ENCODE measurements around the gene PCGF1. TPM values are rescaled to one million over a fixed set of nuclear protein-coding genes. Genes with fewer than 3 reads are reported as not detected.

PCGF1 gene
- total RNA-seq, 1 experiment from 2014 or later, result 33.0 TPM

GRCh38 chr2:74528600-74529356, 21.3 kb upstream of the PCGF1 start:
- no TSS peak for BruUV-seq (replicated peaks)
- TF ChIP-seq EZH2 (IDR thresholded peaks at IDR 0.05; ENCODE audit: borderline replicate concordance, low read depth, low read length, poor library complexity, severe bottlenecking) (no peak), CTCF (conservative IDR thresholded peaks at IDR 0.05; ENCODE audit: low read depth, low read length) (no peak)
- Histone ChIP-seq H3K36me3 (ENCODE audit: insufficient read depth, low read length, poor library complexity, severe bottlenecking) (peaks cover 30% of the 10 kb centered on the region), H3K9me3 (ENCODE audit: low read depth, low read length, poor library complexity, severe bottlenecking) (no peaks in the 10 kb centered on the region), H3K27me3 (replicated peaks; ENCODE audit: insufficient read depth, low read depth, low read length, poor library complexity) (no peaks in the 10 kb centered on the region), H3K27ac (ENCODE audit: low read depth, low read length, poor library complexity, severe bottlenecking) (peak overlapping the region; percentile 91), H3K4me3 (ENCODE audit: low read depth, low read length, poor library complexity, severe bottlenecking) (peak overlapping the region; percentile 97), H3K4me1 (ENCODE audit: insufficient read depth, low read length, poor library complexity, severe bottlenecking) (peaks cover 16% of the 10 kb centered on the region)
- intact Hi-C loops (cut with micrococcal nuclease; ENCODE audit: unreplicated experiment), result loop anchor here (2.0 kb wide), 2 partner anchors 22 to 46 kb away; partner anchors contain the start of genes CCDC142, PCGF1 and TTC31
- ChIA-PET CTCF (no interaction called here), POLR2A (ENCODE audit: low non-redundant PET) (no interaction called here)
- DNase-seq (ENCODE audit: low spot score), result no peak

GRCh38 chr2:74527741-74528140, 20.2 kb upstream of the PCGF1 start:
- Histone ChIP-seq H3K27me3 (replicated peaks; ENCODE audit: insufficient read depth, low read depth, low read length, poor library complexity) (no peaks in the 10 kb centered on the region), H3K27ac (ENCODE audit: low read depth, low read length, poor library complexity, severe bottlenecking) (no peak overlapping the region), H3K36me3 (ENCODE audit: insufficient read depth, low read length, poor library complexity, severe bottlenecking) (peaks cover 28% of the 10 kb centered on the region), H3K4me1 (ENCODE audit: insufficient read depth, low read length, poor library complexity, severe bottlenecking) (peaks cover 16% of the 10 kb centered on the region), H3K9me3 (ENCODE audit: low read depth, low read length, poor library complexity, severe bottlenecking) (no peaks in the 10 kb centered on the region), H3K4me3 (ENCODE audit: low read depth, low read length, poor library complexity, severe bottlenecking) (no peak overlapping the region)
- BruUV-seq (replicated peaks), result TSS peak; percentile 70
- DNase-seq (ENCODE audit: low spot score), result no peak
- intact Hi-C loops (cut with micrococcal nuclease; ENCODE audit: unreplicated experiment), result loop anchor here (2.0 kb wide), 2 partner anchors 21 to 45 kb away; partner anchors contain the start of genes CCDC142, PCGF1 and TTC31
- CTCF ChIA-PET, result no interaction called here
- TF ChIP-seq CTCF (conservative IDR thresholded peaks at IDR 0.05; ENCODE audit: low read depth, low read length) (no peak), EZH2 (IDR thresholded peaks at IDR 0.05; ENCODE audit: borderline replicate concordance, low read depth, low read length, poor library complexity, severe bottlenecking) (no peak)
- POLR2A ChIA-PET (ENCODE audit: low non-redundant PET), result no interaction called here

GRCh38 chr2:74526649-74527230, 19.2 kb upstream of the PCGF1 start:
- H3K9me3 ChIP-seq (ENCODE audit: low read depth, low read length, poor library complexity, severe bottlenecking), result no peaks in the 10 kb centered on the region
- TF ChIP-seq EZH2 (IDR thresholded peaks at IDR 0.05; ENCODE audit: borderline replicate concordance, low read depth, low read length, poor library complexity, severe bottlenecking), result no peak
- no peak for TF ChIP-seq CTCF (conservative IDR thresholded peaks at IDR 0.05; ENCODE audit: low read depth, low read length)
- H3K36me3 ChIP-seq (ENCODE audit: insufficient read depth, low read length, poor library complexity, severe bottlenecking), result peaks cover 25% of the 10 kb centered on the region
- ChIA-PET POLR2A (ENCODE audit: low non-redundant PET) (no interaction called here), CTCF (no interaction called here)
- no peaks in the 10 kb centered on the region for H3K27me3 ChIP-seq (replicated peaks; ENCODE audit: insufficient read depth, low read depth, low read length, poor library complexity)
- no peak for DNase-seq (ENCODE audit: low spot score)
- H3K27ac ChIP-seq (ENCODE audit: low read depth, low read length, poor library complexity, severe bottlenecking), result no peak overlapping the region
- H3K4me3 ChIP-seq (ENCODE audit: low read depth, low read length, poor library complexity, severe bottlenecking), result no peak overlapping the region
- H3K4me1 ChIP-seq (ENCODE audit: insufficient read depth, low read length, poor library complexity, severe bottlenecking), result peaks cover 16% of the 10 kb centered on the region
- BruUV-seq (replicated peaks), result no TSS peak
- intact Hi-C loops (cut with micrococcal nuclease; ENCODE audit: unreplicated experiment), result no loop called here
